ENCODE measurements around the gene TAC3. TPM values are rescaled to one million over a fixed set of nuclear protein-coding genes. Genes with fewer than 3 reads are reported as not detected.

TAC3 gene
- total RNA-seq, 4 donors from 2014 or later, result 9.6 to 13.8 (median 9.9) TPM; not detected in 1

DNA sequence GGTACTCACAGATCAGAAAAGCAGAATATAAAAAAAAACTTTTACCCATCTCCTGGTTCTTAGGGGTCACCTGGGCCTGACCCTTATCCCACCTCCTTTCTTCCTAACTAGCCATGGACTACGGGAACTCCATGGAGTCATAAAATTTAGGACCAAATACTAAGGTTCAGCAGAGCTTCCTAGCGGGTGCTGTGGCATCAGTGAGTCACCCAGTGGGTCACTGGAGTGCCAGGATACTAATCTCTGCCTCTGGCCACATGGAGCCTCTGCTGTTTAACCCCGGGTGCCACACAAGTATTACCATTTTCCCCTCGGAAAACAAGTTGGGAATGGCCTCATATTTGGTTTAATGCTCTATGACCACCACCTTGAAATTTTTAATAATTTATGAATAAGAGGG, 16.9 kb downstream of the TAC3 start:
- peak overlapping the region in 1 of 4 donors; percentile 46 for H3K27ac ChIP-seq
- H3K4me3 ChIP-seq, result no peak overlapping the region
- TF ChIP-seq, protein P1, sequence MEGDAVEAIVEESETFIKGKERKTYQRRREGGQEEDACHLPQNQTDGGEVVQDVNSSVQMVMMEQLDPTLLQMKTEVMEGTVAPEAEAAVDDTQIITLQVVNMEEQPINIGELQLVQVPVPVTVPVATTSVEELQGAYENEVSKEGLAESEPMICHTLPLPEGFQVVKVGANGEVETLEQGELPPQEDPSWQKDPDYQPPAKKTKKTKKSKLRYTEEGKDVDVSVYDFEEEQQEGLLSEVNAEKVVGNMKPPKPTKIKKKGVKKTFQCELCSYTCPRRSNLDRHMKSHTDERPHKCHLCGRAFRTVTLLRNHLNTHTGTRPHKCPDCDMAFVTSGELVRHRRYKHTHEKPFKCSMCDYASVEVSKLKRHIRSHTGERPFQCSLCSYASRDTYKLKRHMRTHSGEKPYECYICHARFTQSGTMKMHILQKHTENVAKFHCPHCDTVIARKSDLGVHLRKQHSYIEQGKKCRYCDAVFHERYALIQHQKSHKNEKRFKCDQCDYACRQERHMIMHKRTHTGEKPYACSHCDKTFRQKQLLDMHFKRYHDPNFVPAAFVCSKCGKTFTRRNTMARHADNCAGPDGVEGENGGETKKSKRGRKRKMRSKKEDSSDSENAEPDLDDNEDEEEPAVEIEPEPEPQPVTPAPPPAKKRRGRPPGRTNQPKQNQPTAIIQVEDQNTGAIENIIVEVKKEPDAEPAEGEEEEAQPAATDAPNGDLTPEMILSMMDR (IDR thresholded peaks at IDR 0.05), result no peak
- no peaks in the 10 kb centered on the region for H3K9me3 ChIP-seq
- H3K27me3 ChIP-seq, result no peaks in the 10 kb centered on the region
- peaks cover 0 to 9% (median 4%) of the 10 kb centered on the region in 4 donors for H3K4me1 ChIP-seq
- H3K36me3 ChIP-seq, result peaks cover 0 to 31% (median 0%) of the 10 kb centered on the region in 3 donors
- DNase-seq, result peak in 1 of 3 donors; percentile 2

GRCh38 chr12:56998981-56999380, 17.3 kb downstream of the TAC3 start:
- peaks cover 0 to 26% (median 0%) of the 10 kb centered on the region in 3 donors for H3K36me3 ChIP-seq
- H3K4me3 ChIP-seq, result no peak overlapping the region
- peak overlapping the region in 1 of 4 donors; percentile 46 for H3K27ac ChIP-seq
- no peaks in the 10 kb centered on the region for H3K27me3 ChIP-seq
- peaks cover 0 to 9% (median 4%) of the 10 kb centered on the region in 4 donors for H3K4me1 ChIP-seq
- H3K9me3 ChIP-seq, result no peaks in the 10 kb centered on the region
- TF ChIP-seq, protein P1 (IDR thresholded peaks at IDR 0.05), result no peak
- no peak for TF ChIP-seq POLR2A (IDR thresholded peaks at IDR 0.05)
- DNase-seq, result peak in 1 of 3 donors; percentile 48

GRCh38 chr12:56998316-56998715, 18.0 kb downstream of the TAC3 start:
- no peak for DNase-seq
- no peak for TF ChIP-seq POLR2A (IDR thresholded peaks at IDR 0.05)
- TF ChIP-seq, protein P1 (IDR thresholded peaks at IDR 0.05), result no peak
- H3K27ac ChIP-seq, result no peak overlapping the region
- no peaks in the 10 kb centered on the region for H3K9me3 ChIP-seq
- peaks cover 0 to 9% (median 4%) of the 10 kb centered on the region in 4 donors for H3K4me1 ChIP-seq
- H3K27me3 ChIP-seq, result no peaks in the 10 kb centered on the region
- peaks cover 0 to 19% (median 0%) of the 10 kb centered on the region in 3 donors for H3K36me3 ChIP-seq
- no peak overlapping the region for H3K4me3 ChIP-seq

DNA sequence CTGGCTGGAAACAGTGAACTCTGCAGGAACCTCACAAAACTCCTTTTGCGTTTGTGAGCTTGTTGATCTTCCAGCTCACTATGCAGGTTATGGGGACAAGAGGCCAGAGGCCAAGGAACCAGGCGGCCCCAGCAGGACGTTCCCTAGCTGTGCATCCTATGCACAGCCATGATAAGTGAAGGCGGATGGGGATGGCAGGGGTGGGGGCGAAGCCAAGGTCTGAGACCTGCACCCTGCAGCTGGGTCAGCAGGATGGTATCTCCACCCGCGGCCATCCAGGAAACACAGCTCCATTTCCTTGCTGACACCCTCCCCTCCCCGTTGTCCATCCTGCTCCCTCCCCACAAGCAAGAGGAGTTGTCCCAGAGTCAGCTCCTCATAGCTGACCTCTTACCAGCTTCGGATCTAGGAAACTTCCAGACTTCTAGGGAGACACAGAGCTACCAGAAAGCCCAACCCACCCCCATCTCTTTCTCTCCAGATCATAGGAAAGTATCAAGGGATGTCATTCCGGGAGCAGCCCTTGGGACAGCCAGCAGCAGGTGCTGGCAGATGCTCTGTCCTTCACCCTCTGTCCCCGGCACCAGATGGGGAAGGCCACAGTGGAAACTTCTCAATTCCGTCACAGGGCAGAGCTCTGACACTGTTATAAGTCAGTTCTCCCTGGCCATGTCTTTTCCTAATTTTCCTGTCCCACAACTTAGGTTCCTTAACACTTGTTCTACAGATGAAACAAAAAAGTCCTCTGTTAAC, 19.4 kb downstream of the TAC3 start:
- Histone ChIP-seq H3K9me3 (no peaks in the 10 kb centered on the region), H3K4me1 (peaks cover 0 to 9% (median 4%) of the 10 kb centered on the region in 4 donors), H3K4me3 (no peak overlapping the region), H3K27me3 (no peaks in the 10 kb centered on the region), H3K27ac (no peak overlapping the region), H3K36me3 (peaks cover 0 to 9% (median 0%) of the 10 kb centered on the region in 3 donors)
- DNase-seq, result no peak
- TF ChIP-seq, protein P1 (IDR thresholded peaks at IDR 0.05), result no peak
- TF ChIP-seq POLR2A (IDR thresholded peaks at IDR 0.05), result no peak

GRCh38 chr12:56995930-56996496, 20.3 kb downstream of the TAC3 start:
- Histone ChIP-seq H3K9me3 (no peaks in the 10 kb centered on the region), H3K4me1 (peaks cover 0 to 8% (median under 1%) of the 10 kb centered on the region in 4 donors), H3K27me3 (no peaks in the 10 kb centered on the region), H3K27ac (no peak overlapping the region), H3K4me3 (no peak overlapping the region), H3K36me3 (peaks cover 0 to 9% (median 0%) of the 10 kb centered on the region in 3 donors)
- DNase-seq, result peak in 1 of 3 donors; percentile 18
- TF ChIP-seq, protein P1 (IDR thresholded peaks at IDR 0.05), result no peak
- TF ChIP-seq POLR2A (IDR thresholded peaks at IDR 0.05), result no peak
